HG02678 (cell line): ENCODE measurements around the gene PGF.
A peak's percentile ranks its signal among the peaks of the same experiment; 100 is the strongest.

ENCODE experiments used
- ATAC-seq: cut with Tn5 transposase; IDR thresholded peaks from one replicate; pipeline ENCODE4 v1.9.1; 2021; ENCODE audit warnings: mild to moderate bottlenecking, moderate library complexity; ENCODE audit not compliant: unreplicated experiment

Gene PGF

GRCh38 chr14:74905595-74906142, 49.7 kb downstream of the PGF start:
- ATAC-seq, result peak; percentile 52

GRCh38 chr14:74904635-74905503, 50.5 kb downstream of the PGF start:
- ATAC-seq, result no peak

- ATAC-seq, result no peak
Observed at GRCh38 chr14:74902941-74903705, 52.3 kb downstream of the PGF start.

- ATAC-seq, result no peak
Observed at GRCh38 chr14:74898694-74899093, 56.7 kb downstream of the PGF start.

GRCh38 chr14:74898083-74898482, 57.3 kb downstream of the PGF start:
- no peak for ATAC-seq

- ATAC-seq, result no peak
Observed at GRCh38 chr14:74897642-74898041, 57.8 kb downstream of the PGF start.

GRCh38 chr14:74896400-74896799, 59.0 kb downstream of the PGF start:
- no peak for ATAC-seq

- peak; percentile 54 for ATAC-seq
Observed at GRCh38 chr14:74893614-74894091, 61.7 kb downstream of the PGF start.

- ATAC-seq, result no peak
Observed at GRCh38 chr14:74892745-74893144, 62.7 kb downstream of the PGF start.

- no peak for ATAC-seq
Observed at GRCh38 chr14:74891870-74892269, 63.5 kb downstream of the PGF start.
